GM18858 (cell line): ENCODE results near the gene ZNF326.

Source experiments
- ATAC-seq: cut with Tn5 transposase; IDR thresholded peaks from one replicate; pipeline ENCODE4 v1.9.1; 2021; ENCODE audit not compliant: unreplicated experiment

The ZNF326 gene, protein sequence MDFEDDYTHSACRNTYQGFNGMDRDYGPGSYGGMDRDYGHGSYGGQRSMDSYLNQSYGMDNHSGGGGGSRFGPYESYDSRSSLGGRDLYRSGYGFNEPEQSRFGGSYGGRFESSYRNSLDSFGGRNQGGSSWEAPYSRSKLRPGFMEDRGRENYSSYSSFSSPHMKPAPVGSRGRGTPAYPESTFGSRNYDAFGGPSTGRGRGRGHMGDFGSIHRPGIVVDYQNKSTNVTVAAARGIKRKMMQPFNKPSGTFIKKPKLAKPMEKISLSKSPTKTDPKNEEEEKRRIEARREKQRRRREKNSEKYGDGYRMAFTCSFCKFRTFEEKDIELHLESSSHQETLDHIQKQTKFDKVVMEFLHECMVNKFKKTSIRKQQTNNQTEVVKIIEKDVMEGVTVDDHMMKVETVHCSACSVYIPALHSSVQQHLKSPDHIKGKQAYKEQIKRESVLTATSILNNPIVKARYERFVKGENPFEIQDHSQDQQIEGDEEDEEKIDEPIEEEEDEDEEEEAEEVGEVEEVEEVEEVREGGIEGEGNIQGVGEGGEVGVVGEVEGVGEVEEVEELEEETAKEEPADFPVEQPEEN

DNA sequence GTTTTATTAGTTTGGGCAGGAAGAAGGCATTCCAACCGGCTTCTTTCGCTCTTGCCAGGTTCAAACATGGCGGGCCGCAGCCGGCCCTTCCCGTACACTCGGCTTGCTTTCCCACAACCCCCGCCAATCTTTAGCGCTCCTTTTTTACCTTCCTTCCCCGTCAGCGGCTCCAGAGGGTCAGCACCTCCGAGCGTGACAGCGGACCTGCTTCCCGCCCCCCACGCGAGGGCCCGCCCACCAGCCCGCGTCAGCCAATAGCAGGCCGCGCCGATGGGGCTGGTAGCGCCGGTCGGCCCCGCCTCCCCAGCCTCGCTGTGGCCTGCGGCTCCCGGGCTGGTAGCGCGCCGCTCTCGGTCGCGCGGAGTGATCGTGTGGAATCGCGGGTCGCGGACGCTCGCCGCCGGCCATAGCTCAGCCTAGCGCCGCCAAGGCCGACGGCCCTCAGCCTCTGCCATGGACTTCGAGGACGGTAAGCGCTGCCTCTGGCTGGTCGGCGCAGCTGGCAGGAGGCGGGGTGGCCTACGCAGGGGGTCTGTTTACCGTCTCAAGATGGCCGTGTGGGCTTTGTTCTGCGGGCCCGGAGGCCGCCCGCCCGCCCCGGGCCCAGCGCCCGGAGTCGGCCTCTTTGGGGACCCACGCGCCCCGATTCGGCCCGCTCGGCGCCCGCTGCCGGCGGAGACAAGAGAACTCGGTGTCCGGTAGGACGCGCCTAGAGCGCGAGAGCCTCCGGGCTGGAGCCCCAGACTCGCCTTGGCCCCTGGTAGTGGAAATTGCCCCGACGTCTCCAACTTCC is at the start of gene ZNF326:
ZNF326 (plus strand) TSS at position 306 of the 793 bp plus-strand sequence; CDS start at position 454, 148 bp downstream.
- ATAC-seq: peak; percentile 90

DNA sequence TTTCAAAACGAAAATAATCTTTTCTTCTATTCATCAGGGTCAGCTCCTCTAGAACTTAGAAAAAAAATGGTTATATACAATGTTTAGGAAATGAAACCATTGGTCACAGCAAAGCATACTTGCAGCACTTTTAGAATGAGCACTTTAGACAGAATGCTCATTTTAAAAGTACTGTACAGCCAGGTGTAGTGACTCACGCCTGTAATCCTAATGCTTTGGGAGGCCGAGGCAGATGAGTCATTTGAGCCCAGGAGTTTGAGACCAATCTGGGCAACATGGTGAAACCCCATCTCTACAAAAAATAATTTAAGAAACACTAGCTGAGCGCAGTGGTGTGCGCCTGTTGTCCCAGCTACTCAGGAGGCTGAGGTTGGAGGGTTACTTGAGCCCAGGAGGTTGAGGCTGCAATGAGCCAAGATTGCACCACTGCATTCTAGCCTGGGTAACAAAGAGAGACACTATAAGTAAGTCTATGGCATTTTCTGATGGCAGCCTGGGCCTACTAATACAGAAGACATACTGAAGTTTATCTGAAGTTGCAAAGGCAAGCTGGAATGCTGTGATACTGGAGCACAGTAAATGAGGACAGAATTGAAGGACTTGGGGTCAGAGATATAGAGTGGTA is 48.9 kb upstream of the ZNF326 start:
- ATAC-seq: peak; percentile 84

DNA sequence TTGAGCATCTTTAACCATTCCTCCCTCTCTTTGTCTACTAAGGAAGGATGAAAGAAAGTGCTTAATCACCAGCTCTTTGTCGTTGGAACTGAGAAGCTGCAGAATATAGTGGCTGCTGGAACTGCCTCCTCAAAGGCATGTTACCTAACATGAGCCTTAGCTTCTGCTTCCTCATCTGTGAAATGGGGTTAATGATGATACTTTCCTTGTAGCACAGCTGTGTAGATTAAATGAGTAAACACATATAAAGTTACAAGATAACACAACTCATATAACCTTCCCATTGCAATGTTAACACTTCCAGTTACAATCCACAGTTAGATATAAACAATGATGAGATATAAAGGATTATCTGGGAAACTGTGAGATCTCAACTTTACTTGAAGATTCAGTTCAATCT is 48.4 kb upstream of the ZNF326 start:
- ATAC-seq: peak; percentile 12

DNA sequence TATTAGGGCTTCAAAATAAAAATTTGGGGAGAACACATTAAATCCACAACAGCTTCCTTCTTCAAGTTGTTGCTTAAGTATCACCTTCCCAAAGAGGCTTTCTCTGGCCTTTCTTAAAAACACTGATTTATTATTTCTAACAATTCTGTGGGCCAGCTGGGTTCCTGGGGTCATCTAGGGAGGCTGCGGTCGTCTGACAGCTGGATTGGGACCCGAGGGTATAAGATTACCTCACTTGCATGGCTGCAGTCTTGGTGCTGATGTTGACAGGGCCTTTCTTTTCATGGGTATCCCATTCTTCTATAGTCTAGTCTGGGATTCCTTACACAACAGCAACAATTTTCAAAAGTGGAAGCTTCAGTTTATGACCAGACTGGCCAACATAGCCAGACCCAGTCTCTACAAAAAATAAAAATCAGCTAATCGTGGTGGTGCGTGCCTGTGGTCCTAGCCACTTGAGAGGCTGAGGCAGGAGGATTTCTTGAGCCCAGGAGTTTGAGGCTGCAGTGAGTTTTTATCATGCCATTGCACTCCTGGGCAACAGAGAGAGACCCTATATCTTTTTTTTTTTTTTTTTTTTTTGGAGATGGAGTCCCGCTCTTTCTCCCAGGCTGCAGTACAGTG is 46.1 kb upstream of the ZNF326 start:
- ATAC-seq: no peak

DNA sequence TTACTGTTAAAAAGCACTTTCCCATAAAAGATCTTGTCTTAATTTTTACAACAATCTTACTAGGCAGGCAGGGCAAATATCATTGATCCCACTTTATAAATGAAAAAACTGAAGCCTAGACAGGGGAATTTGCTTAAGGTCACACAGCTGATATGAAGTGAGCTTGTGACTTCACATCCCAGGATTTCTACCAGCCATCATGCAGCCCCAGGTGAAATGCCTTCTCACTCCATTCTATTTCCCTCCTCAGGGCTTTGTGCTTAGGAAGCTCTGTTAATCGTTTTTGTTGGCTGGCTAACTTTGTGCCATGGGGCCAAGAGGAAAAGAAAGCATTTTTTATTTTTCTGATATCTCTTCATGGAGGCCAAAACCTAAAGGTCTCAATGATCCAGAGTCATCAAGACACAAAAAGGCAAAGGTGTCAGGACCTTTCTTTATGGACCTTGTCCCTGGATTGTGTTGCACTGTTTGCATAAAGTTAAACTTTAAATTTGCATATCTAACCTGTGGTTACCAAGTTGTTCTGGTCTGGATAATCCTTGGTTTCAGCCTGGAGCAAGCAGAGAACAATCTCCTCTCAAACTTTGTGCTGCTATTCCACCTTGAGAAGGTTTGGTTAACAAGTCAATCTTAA is 44.8 kb upstream of the ZNF326 start:
- no peak for ATAC-seq

DNA sequence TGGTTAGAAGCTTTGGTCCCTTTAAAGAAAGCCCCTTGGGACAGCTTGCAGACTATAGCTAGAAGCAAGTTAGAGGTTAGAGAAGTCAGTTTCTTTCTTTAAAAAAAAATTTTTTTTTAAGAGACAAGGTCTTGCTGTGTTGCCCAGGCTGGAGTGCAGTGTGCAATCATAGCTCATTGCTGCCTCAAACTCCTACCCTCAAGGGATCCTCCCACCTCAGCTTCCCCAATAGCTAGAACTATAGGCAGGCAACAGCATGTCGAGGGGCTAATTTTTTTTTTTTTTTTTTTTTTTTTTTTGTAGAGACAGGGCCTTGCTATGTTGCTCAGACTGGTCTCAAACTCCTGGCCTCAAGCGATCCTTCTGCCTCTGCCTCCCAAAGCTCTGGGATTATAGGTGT is 44.2 kb upstream of the ZNF326 start:
- ATAC-seq: no peak

DNA sequence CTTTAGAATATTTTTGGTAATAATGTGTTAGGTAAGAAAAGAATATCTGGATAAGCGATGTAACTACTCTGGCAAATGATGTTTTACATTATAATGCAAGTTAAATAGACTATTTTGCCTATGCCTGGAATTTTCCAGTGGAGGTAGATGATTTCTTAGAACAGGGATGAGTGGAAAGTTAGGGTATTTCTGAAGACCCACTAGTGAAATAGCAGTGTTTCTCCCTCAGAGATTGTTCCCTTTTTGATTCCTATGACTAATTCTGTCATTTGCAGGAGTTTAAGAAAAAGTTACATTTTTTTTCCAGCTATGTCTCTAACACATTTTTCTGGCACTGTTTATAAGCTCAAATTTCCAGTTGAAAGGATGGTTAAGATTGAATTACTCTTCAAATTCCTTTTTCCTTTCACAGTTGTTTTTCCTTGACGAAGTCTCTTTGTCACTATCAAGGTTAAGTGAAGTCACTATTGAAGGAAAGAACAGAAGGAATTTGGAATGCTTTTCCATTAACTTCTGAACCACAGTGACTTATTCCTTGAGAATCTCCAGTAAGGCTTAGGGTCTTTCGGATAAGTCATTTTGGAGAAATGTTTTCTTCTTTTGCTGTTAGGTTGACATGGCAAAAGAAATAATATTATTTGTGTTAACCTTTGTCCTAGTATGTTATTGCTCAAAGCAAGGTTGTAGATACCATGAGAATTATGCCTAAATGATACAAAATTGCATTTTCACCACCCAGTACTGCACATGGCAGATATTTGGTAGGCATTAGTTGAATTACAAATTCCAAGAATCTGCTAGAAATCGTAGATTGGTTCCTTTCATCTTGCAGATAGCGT is 42.9 kb upstream of the ZNF326 start:
- ATAC-seq: no peak

DNA sequence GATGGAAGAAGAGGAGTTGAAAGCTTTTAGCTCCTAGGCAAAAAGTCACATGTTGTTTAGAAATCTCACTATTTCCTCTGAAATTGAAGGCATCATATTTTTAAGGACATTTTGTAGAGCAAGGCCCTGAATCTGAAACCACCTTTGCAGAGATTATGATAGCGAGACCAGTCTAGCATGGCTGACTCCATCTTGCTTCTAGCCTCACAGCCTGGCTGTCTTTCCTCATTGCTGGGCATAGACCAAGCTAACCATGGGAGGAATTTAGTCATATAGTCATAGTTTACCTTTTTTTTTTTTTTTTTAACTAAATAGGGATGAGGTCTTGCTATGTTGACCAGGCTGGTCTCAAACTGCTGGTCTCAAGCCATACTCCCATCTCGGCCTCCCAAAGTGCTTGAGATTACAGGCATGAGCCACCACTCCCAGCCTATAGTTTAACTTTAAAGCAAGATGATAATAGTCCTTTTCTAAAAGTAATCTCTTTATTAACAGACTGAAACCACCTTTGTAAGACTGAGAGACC is 42.2 kb upstream of the ZNF326 start:
- ATAC-seq: no peak

DNA sequence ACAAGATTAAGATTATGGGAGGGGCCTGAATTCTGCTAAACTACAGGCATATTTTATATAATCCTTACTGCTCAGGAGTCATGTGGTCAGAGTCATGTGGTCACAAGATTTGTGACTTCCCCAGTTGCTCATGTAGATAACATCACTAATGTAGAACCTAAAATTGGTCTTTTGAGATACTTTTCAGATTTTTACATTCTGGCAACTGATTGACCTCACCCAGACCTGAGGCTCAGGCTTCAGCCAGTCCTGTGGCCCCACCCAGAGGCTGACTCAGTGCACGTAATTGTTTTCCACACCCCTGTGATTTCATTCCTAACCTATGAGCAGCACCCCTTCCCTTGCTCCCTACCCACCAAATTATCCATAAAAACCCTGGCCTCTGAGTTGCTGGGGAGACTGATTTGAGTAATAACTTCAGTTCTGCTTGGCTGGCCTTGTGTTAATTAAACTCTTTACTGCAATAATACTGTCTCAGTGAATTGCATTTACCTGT is 41.7 kb upstream of the ZNF326 start:
- peak; percentile 54 for ATAC-seq

DNA sequence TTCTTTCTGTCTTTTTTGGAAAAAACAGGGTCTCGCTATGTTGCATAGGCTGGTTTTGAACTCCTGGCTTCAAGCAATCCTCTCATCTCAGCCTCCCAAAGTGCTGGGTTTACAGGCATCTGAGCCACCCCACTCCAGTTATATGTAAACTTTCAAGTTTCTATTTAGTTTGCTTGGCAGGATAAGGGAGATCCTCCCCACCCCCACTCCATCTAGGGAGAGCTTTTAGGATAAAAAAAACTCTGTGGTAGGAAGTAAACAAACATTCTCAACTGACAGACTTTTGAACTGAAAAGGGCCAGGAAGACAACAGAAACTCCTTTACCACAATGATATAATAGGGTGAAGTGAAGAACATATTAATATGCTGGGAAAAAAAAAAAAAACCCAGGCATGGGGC is 41.0 kb upstream of the ZNF326 start:
- ATAC-seq: no peak

DNA sequence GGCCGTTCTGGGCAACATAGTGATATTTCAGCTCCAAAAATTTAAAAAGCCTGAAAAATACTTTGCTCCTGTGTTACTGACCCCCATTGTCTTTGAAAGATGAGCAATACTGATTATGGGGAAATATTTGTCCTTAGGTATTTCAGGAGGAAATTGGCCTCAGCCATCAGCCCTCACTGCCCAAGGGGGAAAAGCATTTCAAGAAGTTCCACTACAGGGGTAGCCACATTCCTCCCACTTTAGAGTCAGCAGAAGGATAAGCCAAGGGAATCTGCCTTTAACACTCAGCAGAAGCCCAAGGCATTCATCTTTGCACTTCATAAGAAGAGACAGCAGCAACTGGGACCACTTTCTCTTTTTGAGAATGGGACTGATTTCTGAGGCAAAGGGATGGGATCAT is 40.5 kb upstream of the ZNF326 start:
- ATAC-seq: no peak

DNA sequence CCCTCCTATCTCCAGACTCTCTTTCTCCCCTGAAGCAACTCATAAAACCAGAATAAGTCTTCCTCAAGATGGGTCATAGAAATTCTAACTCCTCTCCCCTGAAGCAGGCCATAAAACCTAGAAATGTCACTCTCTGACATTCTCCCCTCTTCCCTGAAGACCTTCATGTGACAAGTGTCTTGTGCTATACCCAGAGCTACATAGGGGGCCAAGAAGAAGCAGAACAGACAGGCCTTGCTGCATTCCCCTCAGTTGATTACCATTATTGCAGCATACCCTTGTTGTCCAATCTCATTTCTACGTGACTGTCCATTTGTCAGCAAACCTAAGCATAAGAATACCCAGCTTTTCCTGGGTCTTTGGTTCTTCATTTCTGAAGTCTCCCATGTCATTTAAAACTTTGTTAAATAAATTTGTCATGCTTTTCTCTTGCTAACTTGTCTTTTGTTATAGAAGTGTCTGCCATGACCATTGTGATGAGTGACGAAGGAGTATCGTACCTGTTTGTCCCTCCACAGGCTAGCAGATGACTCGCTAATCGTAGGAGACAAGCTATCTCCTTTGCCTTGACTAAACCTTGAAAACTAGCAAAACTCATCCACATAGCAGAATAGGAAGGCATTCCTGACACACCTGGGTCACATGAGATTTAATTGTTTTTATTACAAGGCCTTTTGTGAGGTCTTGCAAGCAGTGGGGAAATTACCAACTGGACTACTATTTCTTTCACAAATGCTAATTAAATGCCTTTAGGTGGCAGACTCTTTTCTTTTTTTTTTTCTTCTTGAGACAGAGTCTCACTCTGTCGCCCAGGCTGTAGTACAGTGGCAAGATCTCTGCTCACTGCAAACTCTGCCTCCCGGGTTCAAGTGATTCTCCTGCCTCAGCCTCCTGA is 39.4 kb upstream of the ZNF326 start:
- ATAC-seq: no peak

DNA sequence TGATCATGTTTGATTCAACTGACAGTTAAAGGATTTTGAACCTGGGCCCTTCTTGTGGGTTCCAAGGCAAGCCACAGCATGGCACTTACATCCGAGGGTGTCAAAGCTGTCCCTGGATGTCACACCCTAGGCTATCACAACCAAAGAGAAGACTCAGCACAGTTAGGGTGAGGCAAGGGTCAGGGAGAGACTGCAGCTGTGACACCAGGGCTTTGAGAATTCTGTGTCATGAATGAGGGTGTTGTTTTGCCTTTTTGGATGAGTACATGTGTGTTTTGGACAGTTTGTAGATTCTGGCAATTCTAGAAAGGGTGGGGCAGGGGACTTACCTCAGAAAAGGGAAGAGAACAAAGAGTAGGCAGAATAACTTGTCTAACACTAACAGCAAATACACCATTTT is 37.8 kb upstream of the ZNF326 start:
- no peak for ATAC-seq

DNA sequence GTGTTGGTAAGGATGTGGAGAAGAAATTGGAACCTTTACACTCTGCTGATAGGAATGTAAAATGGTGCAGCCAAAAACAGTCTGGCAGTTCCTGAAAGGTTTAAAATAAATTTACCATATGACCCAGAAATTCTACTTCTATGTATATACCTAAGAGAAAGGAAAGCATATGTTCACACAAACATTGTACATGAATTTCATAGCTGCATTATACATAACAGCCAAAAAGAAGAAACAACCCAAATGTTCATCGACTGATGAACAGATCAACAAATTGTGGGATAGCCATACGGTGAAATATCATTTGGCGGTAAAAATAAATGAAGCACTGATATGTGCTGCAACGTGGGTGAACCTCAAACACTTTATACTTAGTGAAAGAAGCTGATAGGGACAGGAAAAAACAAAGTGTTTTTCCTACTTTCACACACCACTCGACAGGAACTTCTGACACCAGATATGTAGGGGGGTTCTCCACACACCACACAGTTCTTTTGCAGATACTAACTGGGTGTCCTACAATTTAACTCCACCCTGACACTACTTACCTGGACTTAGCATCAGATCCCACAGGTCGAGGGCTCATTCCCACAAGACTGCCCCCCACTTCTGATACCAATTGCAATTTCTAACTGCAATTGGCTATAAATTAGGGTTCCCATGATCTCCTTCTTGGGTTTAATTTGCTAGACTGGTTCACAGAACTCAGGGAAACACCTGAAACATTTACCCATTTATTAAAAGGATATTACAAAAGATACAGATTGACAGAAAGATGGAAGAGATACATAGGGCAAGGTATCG is 35.9 kb upstream of the ZNF326 start:
- ATAC-seq: no peak

DNA sequence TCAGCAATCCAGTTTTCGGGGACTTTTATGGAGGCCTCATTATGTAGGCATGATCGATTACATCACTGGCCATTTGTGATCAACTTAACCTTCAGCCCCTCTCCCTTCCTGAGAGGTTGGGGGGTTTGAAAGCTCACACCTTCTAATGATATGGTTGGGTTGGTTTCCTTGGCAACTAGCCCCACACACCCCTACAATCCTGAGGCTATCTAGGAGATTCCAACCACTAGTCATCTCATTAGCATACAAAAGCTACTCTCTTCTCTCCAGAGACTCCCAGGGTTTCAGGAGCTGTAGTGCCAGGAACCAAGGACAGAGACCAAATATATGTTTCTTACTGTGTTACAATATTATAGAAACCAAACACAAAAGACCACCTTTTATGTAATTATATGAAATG is 35.2 kb upstream of the ZNF326 start:
- ATAC-seq: no peak

DNA sequence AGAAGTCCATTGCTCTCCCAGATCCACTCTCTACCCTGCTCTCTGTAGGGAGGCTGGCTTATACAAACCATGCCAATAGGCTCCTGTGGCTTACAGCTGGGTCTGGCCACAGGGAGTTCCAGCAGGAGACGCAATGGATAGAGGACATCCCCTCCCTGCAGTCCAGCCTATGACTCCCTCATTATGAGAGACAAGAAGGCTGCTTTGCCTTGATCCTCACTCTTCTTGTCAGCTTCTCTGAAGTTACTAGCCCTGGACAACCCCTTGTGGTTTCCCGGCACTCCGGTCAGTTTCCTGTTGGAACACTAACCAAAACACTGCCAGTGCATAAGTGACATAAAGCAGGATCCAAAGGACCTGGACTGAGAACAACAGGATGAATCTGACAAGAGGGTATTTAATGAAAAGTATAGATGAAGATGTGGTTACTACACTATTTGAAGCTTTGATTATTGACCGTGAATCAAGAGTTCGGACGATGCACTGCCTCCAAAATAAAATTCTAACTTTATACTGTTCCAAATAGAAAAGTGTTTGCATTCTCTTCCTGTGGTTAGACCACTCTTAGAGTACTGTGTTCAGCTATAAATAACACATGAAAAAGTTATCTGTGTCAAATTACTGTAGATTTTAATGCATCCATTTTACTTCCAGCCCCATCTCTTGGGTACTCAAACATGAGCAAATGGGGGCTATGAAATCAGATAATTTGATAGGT is 32.7 kb upstream of the ZNF326 start:
- no peak for ATAC-seq

DNA sequence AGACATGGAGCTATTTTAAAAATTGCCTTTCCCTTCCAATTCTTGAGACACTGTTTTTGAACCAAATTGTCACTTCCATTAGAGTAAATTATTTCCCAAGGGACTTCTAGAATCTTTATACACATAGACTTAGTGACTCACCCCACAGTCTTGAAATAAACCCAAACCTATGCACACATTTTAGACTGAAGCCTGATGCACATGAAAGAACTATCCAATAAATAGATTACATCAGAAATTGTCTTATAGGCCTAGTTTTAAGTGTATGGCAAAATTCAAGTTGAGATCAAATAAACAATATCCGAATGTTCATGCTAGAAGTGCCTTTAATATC is 32.2 kb upstream of the ZNF326 start:
- ATAC-seq: no peak
